RPMI7951 (cell line): ENCODE measurements around the gene PPP6R1. TPM values are rescaled to one million over a fixed set of nuclear protein-coding genes. Genes with fewer than 3 reads are reported as not detected.
"Not testable (repeated sequence)": the region's sequence is repeated elsewhere in the genome, so short reads cannot be mapped to it uniquely, and the experiment has no call there.

Experiments
- DNase-seq: peaks from one replicate; pipeline ENCODE4 v3.0.0-alpha.2; 2012; ENCODE audit warnings: low read depth
- total RNA-seq: library from RNA; depleted of rRNA; stranded (reverse); fragments of >200 nt; shearing (Covaris generic); gene quantifications from 2 replicates; pipeline ENCODE4 v1.2.3, GENCODE V29; 2014

The PPP6R1 gene
- total RNA-seq, 1 experiment from 2014 or later, result 19.7 TPM

GRCh38 chr19:55224679-55225414 is 34.0 kb downstream of the PPP6R1 start:
- DNase-seq, result not testable (repeated sequence)

- DNase-seq, result no peak
These were observed 34.7 kb downstream of the PPP6R1 start for GRCh38 chr19:55224038-55224665.

GRCh38 chr19:55223291-55224037 is 35.4 kb downstream of the PPP6R1 start:
- no peak for DNase-seq

- DNase-seq, result no peak
These were observed 38.3 kb downstream of the PPP6R1 start for GRCh38 chr19:55220525-55220924.

- DNase-seq, result peak; percentile 100
These were observed 42.2 kb downstream of the PPP6R1 start for GRCh38 chr19:55216461-55217198.

GRCh38 chr19:55213547-55213946 is 45.3 kb downstream of the PPP6R1 start:
- no peak for DNase-seq

- peak; percentile 15 for DNase-seq
These were observed 46.4 kb downstream of the PPP6R1 start for GRCh38 chr19:55212447-55212846.

GRCh38 chr19:55209693-55210472 is 48.9 kb downstream of the PPP6R1 start:
- peak; percentile 95 for DNase-seq

GRCh38 chr19:55208880-55209692 is 49.7 kb downstream of the PPP6R1 start, which contains the start of gene PTPRH:
Gene PTPRH (minus strand): TSS chr19:55209501. CDS start chr19:55209433, 68 bp downstream.
- DNase-seq, result no peak

- DNase-seq, result peak; percentile 95
These were observed 51.9 kb downstream of the PPP6R1 start for GRCh38 chr19:55206664-55207500.

- peak; percentile 28 for DNase-seq
These were observed 56.6 kb downstream of the PPP6R1 start for GRCh38 chr19:55202199-55202598.

GRCh38 chr19:55199620-55200204 is 59.1 kb downstream of the PPP6R1 start:
- no peak for DNase-seq

GRCh38 chr19:55198651-55199050 is 60.2 kb downstream of the PPP6R1 start:
- DNase-seq, result no peak

- DNase-seq, result peak; percentile 28
These were observed 61.3 kb downstream of the PPP6R1 start for GRCh38 chr19:55197528-55197927.

GRCh38 chr19:55196803-55197202 is 62.0 kb downstream of the PPP6R1 start:
- peak; percentile 23 for DNase-seq

GRCh38 chr19:55193481-55193880 is 65.3 kb downstream of the PPP6R1 start:
- no peak for DNase-seq

- DNase-seq, result peak; percentile 99
These were observed 69.4 kb downstream of the PPP6R1 start for GRCh38 chr19:55189403-55189835.

GRCh38 chr19:55188625-55189024 is 70.2 kb downstream of the PPP6R1 start:
- DNase-seq, result no peak

GRCh38 chr19:55186080-55186479 is 72.7 kb downstream of the PPP6R1 start:
- DNase-seq, result no peak
